ENCODE results near the gene TLR9.
"Not testable (repeated sequence)": the region's sequence is repeated elsewhere in the genome, so short reads cannot be mapped to it uniquely, and the experiment has no call there.

The TLR9 gene, protein sequence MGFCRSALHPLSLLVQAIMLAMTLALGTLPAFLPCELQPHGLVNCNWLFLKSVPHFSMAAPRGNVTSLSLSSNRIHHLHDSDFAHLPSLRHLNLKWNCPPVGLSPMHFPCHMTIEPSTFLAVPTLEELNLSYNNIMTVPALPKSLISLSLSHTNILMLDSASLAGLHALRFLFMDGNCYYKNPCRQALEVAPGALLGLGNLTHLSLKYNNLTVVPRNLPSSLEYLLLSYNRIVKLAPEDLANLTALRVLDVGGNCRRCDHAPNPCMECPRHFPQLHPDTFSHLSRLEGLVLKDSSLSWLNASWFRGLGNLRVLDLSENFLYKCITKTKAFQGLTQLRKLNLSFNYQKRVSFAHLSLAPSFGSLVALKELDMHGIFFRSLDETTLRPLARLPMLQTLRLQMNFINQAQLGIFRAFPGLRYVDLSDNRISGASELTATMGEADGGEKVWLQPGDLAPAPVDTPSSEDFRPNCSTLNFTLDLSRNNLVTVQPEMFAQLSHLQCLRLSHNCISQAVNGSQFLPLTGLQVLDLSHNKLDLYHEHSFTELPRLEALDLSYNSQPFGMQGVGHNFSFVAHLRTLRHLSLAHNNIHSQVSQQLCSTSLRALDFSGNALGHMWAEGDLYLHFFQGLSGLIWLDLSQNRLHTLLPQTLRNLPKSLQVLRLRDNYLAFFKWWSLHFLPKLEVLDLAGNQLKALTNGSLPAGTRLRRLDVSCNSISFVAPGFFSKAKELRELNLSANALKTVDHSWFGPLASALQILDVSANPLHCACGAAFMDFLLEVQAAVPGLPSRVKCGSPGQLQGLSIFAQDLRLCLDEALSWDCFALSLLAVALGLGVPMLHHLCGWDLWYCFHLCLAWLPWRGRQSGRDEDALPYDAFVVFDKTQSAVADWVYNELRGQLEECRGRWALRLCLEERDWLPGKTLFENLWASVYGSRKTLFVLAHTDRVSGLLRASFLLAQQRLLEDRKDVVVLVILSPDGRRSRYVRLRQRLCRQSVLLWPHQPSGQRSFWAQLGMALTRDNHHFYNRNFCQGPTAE

DNA sequence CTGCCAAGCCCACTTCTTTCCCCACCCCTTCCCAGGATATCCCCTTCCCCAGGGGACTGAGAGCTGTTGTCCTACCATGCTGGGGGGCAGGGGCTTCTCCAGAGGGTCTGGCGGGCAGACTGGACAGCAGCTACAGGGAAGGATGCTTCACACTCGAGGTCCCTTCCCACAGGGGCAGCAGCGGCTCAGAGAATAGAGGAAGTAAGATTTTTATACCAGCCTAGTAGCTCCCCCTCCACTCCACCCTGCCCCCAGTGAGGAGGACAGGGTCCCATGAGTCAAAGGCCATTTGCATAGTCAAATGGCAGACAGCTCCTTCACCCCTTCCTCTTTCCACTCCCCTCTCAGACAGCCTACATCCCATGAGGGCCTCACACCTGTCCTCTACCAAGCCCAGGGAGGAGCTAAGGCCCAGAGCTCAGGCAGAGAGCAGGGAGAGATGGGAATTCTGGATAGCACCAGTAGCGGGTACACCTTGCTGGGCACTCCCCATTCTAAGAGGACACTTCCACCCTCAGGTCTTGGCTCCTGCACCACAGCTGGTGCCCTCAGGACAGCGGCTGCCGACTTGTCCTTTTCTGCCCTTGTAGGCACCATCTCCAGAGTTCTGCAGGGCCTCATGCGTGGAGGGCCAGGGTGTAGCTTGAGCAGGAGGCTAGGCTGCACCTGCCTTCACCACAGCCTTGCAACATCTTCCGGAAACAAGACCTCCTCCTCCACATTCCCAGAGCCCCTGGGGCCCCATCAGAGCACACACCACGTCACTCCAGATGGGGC lies at the start of gene TLR9:
TSS of gene TLR9 (minus strand) at position 194 of the 777 bp plus-strand sequence. CDS start at position 78, 116 bp downstream.
- TF ChIP-seq, protein P1, sequence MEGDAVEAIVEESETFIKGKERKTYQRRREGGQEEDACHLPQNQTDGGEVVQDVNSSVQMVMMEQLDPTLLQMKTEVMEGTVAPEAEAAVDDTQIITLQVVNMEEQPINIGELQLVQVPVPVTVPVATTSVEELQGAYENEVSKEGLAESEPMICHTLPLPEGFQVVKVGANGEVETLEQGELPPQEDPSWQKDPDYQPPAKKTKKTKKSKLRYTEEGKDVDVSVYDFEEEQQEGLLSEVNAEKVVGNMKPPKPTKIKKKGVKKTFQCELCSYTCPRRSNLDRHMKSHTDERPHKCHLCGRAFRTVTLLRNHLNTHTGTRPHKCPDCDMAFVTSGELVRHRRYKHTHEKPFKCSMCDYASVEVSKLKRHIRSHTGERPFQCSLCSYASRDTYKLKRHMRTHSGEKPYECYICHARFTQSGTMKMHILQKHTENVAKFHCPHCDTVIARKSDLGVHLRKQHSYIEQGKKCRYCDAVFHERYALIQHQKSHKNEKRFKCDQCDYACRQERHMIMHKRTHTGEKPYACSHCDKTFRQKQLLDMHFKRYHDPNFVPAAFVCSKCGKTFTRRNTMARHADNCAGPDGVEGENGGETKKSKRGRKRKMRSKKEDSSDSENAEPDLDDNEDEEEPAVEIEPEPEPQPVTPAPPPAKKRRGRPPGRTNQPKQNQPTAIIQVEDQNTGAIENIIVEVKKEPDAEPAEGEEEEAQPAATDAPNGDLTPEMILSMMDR (IDR thresholded peaks at IDR 0.05; ENCODE audit: low read depth, low read length) = no peak
- H3K4me3 ChIP-seq (ENCODE audit: low read depth, low read length) = no peak within 1 kb of the TSS
- DNase-seq (ENCODE audit: low read depth, low spot score) = no peak
- in situ Hi-C loops (cut with HindIII; ENCODE audit: low sequenced_read_pairs) = no loop called here

DNA sequence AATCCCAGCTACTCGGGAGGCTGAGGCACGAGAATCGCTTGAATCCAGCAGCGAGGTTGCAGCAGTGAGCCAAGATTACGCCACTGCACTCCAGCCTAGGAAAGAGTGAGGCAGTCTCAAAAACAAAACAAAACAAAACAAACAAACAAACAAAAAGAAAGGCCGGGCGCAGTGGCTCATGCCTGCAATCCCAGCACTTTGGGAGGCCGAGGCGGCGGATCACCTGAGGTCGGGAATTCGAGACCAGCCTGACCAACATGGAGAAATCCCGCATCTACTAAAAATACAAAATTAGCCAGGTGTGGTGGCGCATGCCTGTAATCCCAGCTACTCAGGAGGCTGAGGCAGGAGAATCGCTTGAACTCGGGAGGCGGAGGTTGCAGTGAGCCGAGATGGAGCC lies 49.3 kb upstream of the TLR9 start:
- in situ Hi-C loops (cut with HindIII; ENCODE audit: low sequenced_read_pairs); DNase-seq (ENCODE audit: low read depth, low spot score); H3K4me3 ChIP-seq (ENCODE audit: low read depth, low read length): not testable (repeated sequence)

DNA sequence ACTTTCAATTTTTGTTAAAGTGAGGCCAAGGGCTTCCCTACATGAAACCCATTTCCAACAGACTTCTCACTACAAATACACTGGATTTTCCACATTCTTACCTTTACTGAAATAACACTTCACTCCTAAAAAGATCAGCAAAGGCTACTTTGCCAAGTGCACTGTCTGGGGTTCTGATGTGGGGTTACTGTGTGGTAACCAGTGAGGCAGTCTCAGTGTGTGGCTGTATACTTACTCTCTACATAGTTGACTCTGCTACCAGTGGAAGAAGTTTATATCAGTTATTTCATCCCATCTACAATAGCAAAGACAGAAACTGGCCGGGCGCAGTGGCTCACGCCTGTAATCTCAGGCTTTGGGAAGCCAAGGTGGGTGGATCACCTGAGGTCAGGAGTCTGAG lies 47.4 kb upstream of the TLR9 start:
- no peak overlapping the region for H3K4me3 ChIP-seq (ENCODE audit: low read depth, low read length)
- DNase-seq (ENCODE audit: low read depth, low spot score) = no peak
- in situ Hi-C loops (cut with HindIII; ENCODE audit: low sequenced_read_pairs) = no loop called here
- TF ChIP-seq, protein P1 (IDR thresholded peaks at IDR 0.05; ENCODE audit: low read depth, low read length) = no peak

DNA sequence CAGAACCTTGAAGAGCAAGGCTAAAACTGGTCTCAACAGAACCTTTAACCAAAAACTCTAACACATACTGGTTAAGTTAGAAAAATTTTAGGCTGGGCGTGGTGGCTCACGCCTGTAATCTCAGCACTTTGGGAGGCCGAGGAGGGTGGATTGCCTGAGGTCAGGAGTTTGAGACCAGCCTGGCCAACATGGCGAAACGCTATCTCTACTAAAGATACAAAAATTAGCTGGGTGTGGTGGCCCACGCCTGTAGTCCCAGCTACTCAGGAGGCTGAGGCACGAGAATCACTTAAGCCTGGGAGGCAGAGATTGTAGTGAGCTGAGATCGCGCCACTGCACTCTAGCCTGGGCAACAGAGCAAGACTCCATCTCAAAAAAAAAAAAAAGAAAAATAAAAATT lies 46.7 kb upstream of the TLR9 start:
- H3K4me3 ChIP-seq (ENCODE audit: low read depth, low read length); in situ Hi-C loops (cut with HindIII; ENCODE audit: low sequenced_read_pairs); DNase-seq (ENCODE audit: low read depth, low spot score): not testable (repeated sequence)

DNA sequence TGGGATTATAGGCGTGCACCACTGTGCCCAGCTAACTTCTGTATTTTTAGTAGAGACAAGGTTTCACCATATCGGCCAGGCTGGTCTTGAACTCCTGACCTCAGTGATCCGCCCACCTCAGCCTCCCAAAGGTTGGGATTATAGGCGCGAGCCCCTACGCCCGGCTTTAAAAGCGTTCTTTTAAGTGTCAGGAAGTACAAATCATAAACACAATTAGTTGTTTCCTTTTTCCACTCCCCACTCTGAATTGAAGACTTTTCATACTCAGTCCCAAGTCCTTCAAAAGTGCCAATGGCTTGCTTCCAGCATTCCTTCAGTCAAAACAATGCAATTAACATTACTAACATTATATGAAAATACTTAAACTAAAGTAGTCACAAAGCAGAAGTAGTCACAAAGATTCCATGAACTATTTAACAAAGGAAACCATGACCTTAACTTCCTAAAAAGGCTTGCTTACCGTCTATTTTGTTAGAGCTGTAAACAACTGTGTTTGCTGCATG lies 44.9 kb upstream of the TLR9 start:
- DNase-seq (ENCODE audit: low read depth, low spot score) = no peak
- TF ChIP-seq, protein P1 (IDR thresholded peaks at IDR 0.05; ENCODE audit: low read depth, low read length) = no peak
- in situ Hi-C loops (cut with HindIII; ENCODE audit: low sequenced_read_pairs) = no loop called here
- no peak overlapping the region for H3K4me3 ChIP-seq (ENCODE audit: low read depth, low read length)

DNA sequence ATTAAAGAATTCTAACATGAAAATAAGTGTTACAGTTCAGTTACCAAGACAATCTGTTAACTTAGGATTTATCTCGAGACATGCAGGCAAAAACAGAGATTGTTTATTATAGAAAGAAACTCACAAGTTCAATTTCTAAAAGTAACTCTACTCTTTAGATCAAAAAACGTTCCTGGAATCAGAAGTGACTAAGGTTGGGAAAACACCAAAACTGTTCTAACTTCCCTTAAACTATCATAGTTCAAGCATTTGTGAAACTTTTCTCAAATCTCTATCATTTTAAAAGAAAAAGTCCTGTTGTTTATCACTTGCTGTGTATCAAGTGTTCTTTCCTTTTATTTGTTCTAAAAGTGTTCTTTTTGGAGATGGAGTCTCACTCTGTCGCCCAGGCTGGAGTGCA lies 44.3 kb upstream of the TLR9 start:
- H3K4me3 ChIP-seq (ENCODE audit: low read depth, low read length) = no peak overlapping the region
- TF ChIP-seq, protein P1 (IDR thresholded peaks at IDR 0.05; ENCODE audit: low read depth, low read length) = no peak
- DNase-seq (ENCODE audit: low read depth, low spot score) = no peak
- in situ Hi-C loops (cut with HindIII; ENCODE audit: low sequenced_read_pairs) = no loop called here

DNA sequence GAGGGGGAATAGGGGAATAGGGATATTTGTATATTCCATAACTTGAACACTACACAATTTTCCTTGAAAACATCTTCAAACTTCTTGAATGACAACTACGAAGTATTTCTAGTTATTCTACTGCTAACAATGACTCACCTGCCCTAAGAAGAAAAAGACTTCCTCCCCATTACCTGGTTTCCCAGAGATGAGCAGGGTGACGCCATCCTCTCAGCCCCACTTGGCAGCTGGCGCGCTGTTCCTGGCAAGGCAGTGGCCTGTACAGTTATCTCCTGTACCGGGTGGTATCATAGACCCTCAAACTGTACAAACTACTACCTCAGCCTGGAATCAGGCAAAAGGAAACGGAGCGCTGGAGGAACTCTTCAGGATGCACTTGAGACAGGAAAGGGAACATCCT lies 42.6 kb upstream of the TLR9 start:
- no peak for DNase-seq (ENCODE audit: low read depth, low spot score)
- in situ Hi-C loops (cut with HindIII; ENCODE audit: low sequenced_read_pairs) = no loop called here

More for the DNA sequence above, 42.6 kb upstream of the TLR9 start:
- no peak overlapping the region for H3K4me3 ChIP-seq (ENCODE audit: low read depth, low read length)
- TF ChIP-seq, protein P1 (IDR thresholded peaks at IDR 0.05; ENCODE audit: low read depth, low read length) = no peak

Measured in astrocyte of the spinal cord (primary cell).